GM12891 (cell line): ENCODE data around the gene SLC24A3.

Experiments used
- DNase-seq: peaks from one replicate; pipeline ENCODE4 v3.0.0; 2011; ENCODE audit warnings: low spot score; ENCODE audit not compliant: insufficient read length
- FAIRE-seq: peaks from 2 replicates; lab custom pipeline; 2011; peaks lifted over from hg19 to GRCh38; lab: Jason Lieb, UNC
- PAX5 ChIP-seq: IDR thresholded peaks from 2 replicates; pipeline ENCODE4 v1.6.1; 2011; ENCODE audit warnings: low read length, moderate library complexity, mild to moderate bottlenecking; ENCODE audit not compliant: insufficient read depth, severe bottlenecking
- POLR2A ChIP-seq: IDR thresholded peaks from 2 replicates; pipeline ENCODE4 v1.6.1; 2011; ENCODE audit warnings: low read depth, low read length, control low read depth
- POLR2AphosphoS5 ChIP-seq: IDR thresholded peaks from 2 replicates; pipeline ENCODE4 v1.6.1; 2011; ENCODE audit warnings: low read depth, low read length, control low read depth
- POU2F2 ChIP-seq: IDR thresholded peaks from 2 replicates; pipeline ENCODE4 v1.6.1; 2011; ENCODE audit warnings: low read depth, mild to moderate bottlenecking, control low read depth, low read length, moderate library complexity
- SPI1 ChIP-seq: IDR thresholded peaks from 2 replicates; pipeline ENCODE4 v1.6.1; 2011; ENCODE audit warnings: low read depth, low read length, control low read depth
- TAF1 ChIP-seq: IDR thresholded peaks from 2 replicates; pipeline ENCODE4 v1.6.1; 2011; ENCODE audit warnings: low read depth, low read length, control low read depth

Gene SLC24A3

GRCh38 chr20:19557291-19557690 is 344.8 kb downstream of the SLC24A3 start:
- no peak for DNase-seq
- FAIRE-seq, result no peak
- TF ChIP-seq POLR2A (no peak), SPI1 (peak; percentile 37; the same call in 1 of the 2 replicates), TAF1 (no peak), PAX5 (no peak), POU2F2 (no peak), POLR2AphosphoS5 (no peak)

- TF ChIP-seq POU2F2 (no peak), SPI1 (no peak), POLR2A (no peak), PAX5 (no peak)
- DNase-seq (no peak), FAIRE-seq (no peak)
Measured at GRCh38 chr20:19560881-19561480, 348.5 kb downstream of the SLC24A3 start.

DNA sequence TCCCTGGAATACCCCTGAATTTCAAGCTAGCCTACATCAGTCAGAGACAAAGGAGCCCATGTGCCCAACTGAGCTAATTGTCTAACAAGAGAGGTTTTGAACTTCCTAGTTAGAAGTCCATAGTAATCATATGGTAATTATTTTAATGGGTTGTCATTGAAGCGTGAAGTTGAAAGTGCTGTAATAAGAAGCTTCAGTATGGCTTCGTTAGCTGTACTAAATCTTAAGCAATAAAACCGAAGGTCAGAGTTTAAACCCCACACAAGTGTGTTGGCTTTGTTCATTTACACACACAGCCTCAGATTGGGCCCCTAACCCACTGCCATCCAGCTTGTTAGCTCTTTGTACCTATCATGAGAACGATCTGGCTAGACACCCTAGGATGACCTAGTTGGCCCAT is 350.0 kb downstream of the SLC24A3 start:
- TF ChIP-seq PAX5 (no peak), TAF1 (no peak), POU2F2 (no peak), SPI1 (no peak), POLR2A (no peak), POLR2AphosphoS5 (no peak)
- DNase-seq (no peak), FAIRE-seq (no peak)

GRCh38 chr20:19564261-19564660 is 351.8 kb downstream of the SLC24A3 start:
- FAIRE-seq, result no peak
- no peak for TF ChIP-seq POLR2A
- TF ChIP-seq POU2F2, result no peak
- TF ChIP-seq POLR2AphosphoS5, result no peak
- no peak for TF ChIP-seq PAX5
- no peak for TF ChIP-seq SPI1
- TF ChIP-seq TAF1, result no peak
- no peak for DNase-seq

GRCh38 chr20:19565736-19566135 is 353.3 kb downstream of the SLC24A3 start:
- no peak for FAIRE-seq
- DNase-seq, result no peak
- TF ChIP-seq PAX5, result no peak
- TF ChIP-seq TAF1, result no peak
- TF ChIP-seq POU2F2, result no peak
- TF ChIP-seq SPI1, result no peak
- TF ChIP-seq POLR2A, result no peak
- no peak for TF ChIP-seq POLR2AphosphoS5

DNA sequence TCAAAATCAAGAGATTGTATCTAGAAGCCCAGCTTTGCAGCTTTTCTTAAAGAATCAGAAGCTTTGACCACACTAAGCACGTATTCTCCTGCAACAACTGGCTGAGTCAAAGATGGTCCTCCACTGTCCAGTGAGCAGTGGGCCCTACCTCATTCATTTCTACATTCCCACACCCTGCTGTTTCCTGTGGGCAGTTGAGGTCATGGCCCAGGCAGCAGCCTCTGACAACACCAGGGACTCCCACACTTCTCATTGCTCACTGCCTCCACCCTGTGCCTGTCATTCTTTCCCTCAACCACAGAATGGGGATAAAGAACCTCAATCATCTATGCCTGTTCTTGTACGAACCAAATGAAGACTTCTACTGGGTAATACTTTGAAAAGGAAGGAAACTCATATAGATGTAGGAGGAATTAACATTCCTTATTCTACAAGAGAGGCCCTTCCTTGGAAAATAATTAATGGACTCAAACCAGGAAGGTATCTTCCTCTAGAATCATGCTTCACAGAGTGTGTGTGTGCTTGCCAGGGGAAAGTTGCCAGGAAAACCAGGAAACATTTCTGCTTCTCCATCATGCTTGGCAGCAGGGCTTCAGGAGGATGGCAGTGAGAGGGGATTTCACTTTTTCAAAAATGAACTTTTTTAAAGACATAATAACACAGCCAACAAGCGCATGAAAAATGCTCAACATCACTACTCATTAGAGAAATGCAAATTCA is 353.9 kb downstream of the SLC24A3 start:
- no peak for DNase-seq
- TF ChIP-seq POLR2A, result no peak
- no peak for TF ChIP-seq SPI1
- TF ChIP-seq PAX5, result no peak
- no peak for FAIRE-seq

DNA sequence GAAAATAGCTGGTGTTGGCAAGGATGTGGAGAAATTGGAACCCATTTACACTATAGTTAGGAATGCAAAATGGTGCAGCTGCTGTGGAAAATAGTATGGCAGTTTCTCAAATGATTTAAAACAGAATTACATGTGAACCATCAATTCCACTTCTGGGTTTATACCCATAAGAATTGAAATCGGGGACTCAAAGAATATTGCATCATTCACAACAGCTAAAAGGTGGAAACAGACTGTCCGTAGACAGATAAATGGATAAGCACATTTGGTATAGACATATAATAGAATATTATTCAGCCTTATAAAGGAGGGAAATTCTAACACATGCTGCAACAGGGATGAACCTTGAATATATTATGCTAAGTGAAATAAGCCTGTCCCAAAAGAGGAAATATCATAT is 355.7 kb downstream of the SLC24A3 start:
- no peak for DNase-seq
- FAIRE-seq, result no peak
- no peak for TF ChIP-seq SPI1
- no peak for TF ChIP-seq PAX5
- no peak for TF ChIP-seq POLR2A

GRCh38 chr20:19571996-19572395 is 359.6 kb downstream of the SLC24A3 start:
- TF ChIP-seq POLR2AphosphoS5 (no peak), SPI1 (no peak), TAF1 (no peak), POU2F2 (no peak), PAX5 (no peak), POLR2A (no peak)
- DNase-seq, result no peak
- no peak for FAIRE-seq

DNA sequence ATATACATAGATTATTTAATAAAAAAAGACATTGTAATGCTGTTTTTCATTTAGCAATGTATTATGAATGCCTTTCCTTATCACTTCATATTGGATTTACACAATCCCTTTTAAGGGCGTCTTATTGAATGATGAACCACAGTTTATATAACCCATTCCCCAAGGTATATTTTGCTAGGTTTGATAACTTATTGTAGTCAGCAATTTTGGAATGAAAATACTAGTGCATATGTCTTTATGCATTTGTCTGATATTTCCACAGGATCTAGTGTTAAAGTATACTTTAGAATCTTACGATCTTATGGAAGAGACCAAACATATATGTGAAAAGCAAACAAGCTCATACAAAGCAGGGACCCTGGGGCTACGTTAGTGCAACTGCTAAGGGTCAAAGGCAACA is 365.2 kb downstream of the SLC24A3 start:
- no peak for TF ChIP-seq POLR2AphosphoS5
- TF ChIP-seq POLR2A, result no peak
- no peak for TF ChIP-seq TAF1
- no peak for TF ChIP-seq PAX5
- TF ChIP-seq SPI1, result no peak
- no peak for TF ChIP-seq POU2F2
- FAIRE-seq (no peak), DNase-seq (no peak)

DNA sequence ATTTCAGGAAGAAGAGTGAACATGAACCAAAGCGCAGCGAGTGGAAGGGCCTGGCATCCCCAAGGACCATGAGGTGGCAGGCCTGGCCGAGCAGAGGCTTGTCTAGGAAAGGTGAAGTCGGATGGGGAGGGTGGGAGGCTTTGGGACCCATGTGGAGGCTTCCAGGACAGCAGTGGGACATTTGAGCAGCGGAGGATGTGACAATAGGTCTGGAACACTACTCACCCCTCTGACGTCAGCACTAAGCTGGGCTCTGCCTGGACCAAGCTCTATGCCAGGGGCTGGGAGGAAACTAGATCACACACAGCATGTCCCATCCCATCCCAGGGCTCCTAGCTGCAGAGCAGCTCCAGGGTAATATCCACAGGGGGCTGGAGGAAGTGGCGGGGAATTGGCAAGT is 370.3 kb downstream of the SLC24A3 start:
- no peak for TF ChIP-seq PAX5
- TF ChIP-seq POLR2A, result no peak
- no peak for TF ChIP-seq SPI1
- TF ChIP-seq POU2F2, result no peak
- TF ChIP-seq POLR2AphosphoS5, result no peak
- no peak for TF ChIP-seq TAF1
- FAIRE-seq (no peak), DNase-seq (no peak)
